A172 (cell line): ENCODE results near the gene SLC22A4. TPM values are rescaled to one million over a fixed set of nuclear protein-coding genes. Genes with fewer than 3 reads are reported as not detected.
A peak's percentile ranks its signal among the peaks of the same experiment; 100 is the strongest.

Experiments used
- DNase-seq: peaks from one replicate; pipeline ENCODE4 v3.0.0-alpha.2; 2015; ENCODE audit warnings: low spot score
- total RNA-seq: library from RNA; depleted of rRNA; stranded (reverse); fragments of >200 nt; shearing (Covaris generic); gene quantifications from 2 replicates; pipeline ENCODE4 v1.2.3, GENCODE V29; 2014

SLC22A4 gene
- total RNA-seq, 1 experiment from 2014 or later = 4.9 TPM

GRCh38 chr5:132342291-132343180 lies 48.3 kb downstream of the SLC22A4 start:
- DNase-seq = no peak

GRCh38 chr5:132344775-132345514 lies 50.8 kb downstream of the SLC22A4 start:
- DNase-seq = no peak

GRCh38 chr5:132353486-132353995 lies 59.3 kb downstream of the SLC22A4 start:
- no peak for DNase-seq

GRCh38 chr5:132354381-132355139 lies 60.4 kb downstream of the SLC22A4 start:
- DNase-seq = no peak

GRCh38 chr5:132355140-132355765 lies 61.1 kb downstream of the SLC22A4 start:
- no peak for DNase-seq

GRCh38 chr5:132358775-132359174 lies 64.6 kb downstream of the SLC22A4 start:
- DNase-seq = no peak

- DNase-seq = no peak
These were observed 67.9 kb downstream of the SLC22A4 start for GRCh38 chr5:132362086-132362485.

GRCh38 chr5:132363431-132364112 lies 69.4 kb downstream of the SLC22A4 start:
- peak; percentile 93 for DNase-seq

- DNase-seq = peak; percentile 69
These were observed 70.1 kb downstream of the SLC22A4 start for GRCh38 chr5:132364319-132364718.

GRCh38 chr5:132365213-132365612 lies 71.0 kb downstream of the SLC22A4 start:
- peak; percentile 98 for DNase-seq

- no peak for DNase-seq
These were observed 74.0 kb downstream of the SLC22A4 start for GRCh38 chr5:132368186-132368585.

- DNase-seq = peak; percentile 7
These were observed 74.8 kb downstream of the SLC22A4 start for GRCh38 chr5:132369007-132369473.

- peak; percentile 18 for DNase-seq
These were observed 75.4 kb downstream of the SLC22A4 start, which contains the start of gene SLC22A5 for GRCh38 chr5:132369474-132370180. SLC22A5 (plus strand) TSS chr5:132369710; CDS start chr5:132369973, 263 bp downstream.

- no peak for DNase-seq
These were observed 76.2 kb downstream of the SLC22A4 start for GRCh38 chr5:132370181-132370970.

GRCh38 chr5:132370971-132371602 lies 76.9 kb downstream of the SLC22A4 start:
- no peak for DNase-seq

- DNase-seq = no peak
These were observed 77.4 kb downstream of the SLC22A4 start for GRCh38 chr5:132371603-132371994.

GRCh38 chr5:132372127-132372526 lies 77.9 kb downstream of the SLC22A4 start:
- DNase-seq = no peak

GRCh38 chr5:132372542-132372941 lies 78.3 kb downstream of the SLC22A4 start:
- DNase-seq = no peak

- no peak for DNase-seq
These were observed 81.8 kb downstream of the SLC22A4 start for GRCh38 chr5:132375957-132376356.
